Smooth muscle cell (in vitro differentiated cells): ENCODE data around the gene MSH3. TPM values are rescaled to one million over a fixed set of nuclear protein-coding genes. Genes with fewer than 3 reads are reported as not detected.
"Not testable (repeated sequence)": the region's sequence is repeated elsewhere in the genome, so short reads cannot be mapped to it uniquely, and the experiment has no call there.

Experiments
- DNase-seq: peaks from one replicate; lab custom pipeline; 2025; ENCODE audit not compliant: unreplicated experiment; lab: John Stamatoyannopoulos, UW
- H2AFZ ChIP-seq: fragments of 200-600 bp; sonication (generic); 2 replicates; pipeline ENCODE4 v1.6.0; 2016; ENCODE audit warnings: antibody characterized with exemption, low read depth, mild to moderate bottlenecking
- H3F3A ChIP-seq: fragments of 200-600 bp; sonication (generic); 2 replicates; pipeline ENCODE4 v1.6.0; 2017; ENCODE audit warnings: antibody characterized with exemption, low read depth
- H3K27ac ChIP-seq: fragments of 200-600 bp; sonication (generic); 2 replicates; pipeline ENCODE4 v1.5.1; 2016; ENCODE audit warnings: low read depth, mild to moderate bottlenecking
- H3K27me3 ChIP-seq: fragments of 200-600 bp; sonication (generic); 2 replicates; pipeline ENCODE4 v1.6.1; 2016; ENCODE audit warnings: low read depth, mild to moderate bottlenecking
- H3K36me3 ChIP-seq: fragments of 200-600 bp; sonication (generic); 2 replicates; pipeline ENCODE4 v1.5.1; 2016; ENCODE audit warnings: low read depth
- H3K4me1 ChIP-seq: fragments of 200-600 bp; sonication (generic); 2 replicates; pipeline ENCODE4 v1.5.1; 2016; ENCODE audit warnings: low read depth
- H3K4me2 ChIP-seq: fragments of 200-600 bp; sonication (generic); 2 replicates; pipeline ENCODE4 v1.6.0; 2016; ENCODE audit warnings: mild to moderate bottlenecking
- H3K4me3 ChIP-seq: fragments of 200-600 bp; sonication (generic); 2 replicates; pipeline ENCODE4 v1.5.1; 2016; ENCODE audit warnings: mild to moderate bottlenecking
- H3K79me2 ChIP-seq: fragments of 200-600 bp; sonication (generic); 2 replicates; pipeline ENCODE4 v1.6.0; 2016; ENCODE audit warnings: low read depth, mild to moderate bottlenecking
- H3K9ac ChIP-seq: fragments of 200-600 bp; sonication (generic); 2 replicates; pipeline ENCODE4 v1.6.0; 2016; ENCODE audit warnings: low read depth
- H3K9me3 ChIP-seq: fragments of 200-600 bp; sonication (generic); replicated peaks from 2 replicates; pipeline ENCODE4 v1.5.1; 2016; ENCODE audit warnings: low read depth
- H4K20me1 ChIP-seq: fragments of 200-600 bp; sonication (generic); 2 replicates; pipeline ENCODE4 v1.6.0; 2016; ENCODE audit warnings: low read depth
- WGBS: methylation state at CpG from one replicate; pipeline ENCODE4 v1.1.7; 2016; ENCODE audit warnings: low lambda C conversion rate; 5-methylcytosine and 5-hydroxymethylcytosine counted together
- polyA plus RNA-seq: library from polyadenylated mRNA; unstranded; fragments of >200 nt; fragmentation: Nextera tagmentation; extraction: Ambion mirVana; gene quantifications from 2 replicates; pipeline ENCODE4 v1.2.1, GENCODE V29; 2016
- total RNA-seq: library from RNA; depleted of rRNA; stranded (reverse); fragments of >200 nt; gene quantifications from 2 replicates; pipeline ENCODE4 v1.2.3, GENCODE V29; 2014
- TF ChIP-seq, protein P1 (sequence below): fragments of 200-600 bp; sonication (generic); IDR thresholded peaks from 2 replicates; pipeline ENCODE4 v1.5.1; 2017; ENCODE audit warnings: borderline replicate concordance, mild to moderate bottlenecking, antibody characterized with exemption; ENCODE audit not compliant: insufficient read depth, poor library complexity, severe bottlenecking

MSH3 gene
- total and polyA plus RNA-seq, 2 experiments from 2014 or later: 5.1 to 12.6 TPM

DNA sequence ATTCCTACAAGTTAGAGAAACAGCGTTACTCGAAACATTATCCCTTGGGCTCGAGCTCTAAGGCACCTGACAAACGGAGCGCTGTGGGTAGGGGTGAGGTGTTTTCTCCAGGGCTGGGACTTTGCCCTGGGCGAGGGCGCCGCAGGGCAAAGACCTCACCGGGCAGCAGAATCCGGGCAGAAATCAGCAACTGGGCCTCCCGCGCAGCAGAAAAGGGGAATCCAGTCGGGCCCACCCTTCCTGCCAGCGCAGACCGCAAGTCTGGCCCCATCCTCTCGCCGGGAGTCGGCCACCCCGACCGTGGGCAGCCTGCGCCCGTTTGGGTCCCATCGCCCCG lies 430 bp upstream of the MSH3 start:
- H3K9ac ChIP-seq: peak overlapping the region; percentile 58
- DNase-seq: no peak

DNA sequence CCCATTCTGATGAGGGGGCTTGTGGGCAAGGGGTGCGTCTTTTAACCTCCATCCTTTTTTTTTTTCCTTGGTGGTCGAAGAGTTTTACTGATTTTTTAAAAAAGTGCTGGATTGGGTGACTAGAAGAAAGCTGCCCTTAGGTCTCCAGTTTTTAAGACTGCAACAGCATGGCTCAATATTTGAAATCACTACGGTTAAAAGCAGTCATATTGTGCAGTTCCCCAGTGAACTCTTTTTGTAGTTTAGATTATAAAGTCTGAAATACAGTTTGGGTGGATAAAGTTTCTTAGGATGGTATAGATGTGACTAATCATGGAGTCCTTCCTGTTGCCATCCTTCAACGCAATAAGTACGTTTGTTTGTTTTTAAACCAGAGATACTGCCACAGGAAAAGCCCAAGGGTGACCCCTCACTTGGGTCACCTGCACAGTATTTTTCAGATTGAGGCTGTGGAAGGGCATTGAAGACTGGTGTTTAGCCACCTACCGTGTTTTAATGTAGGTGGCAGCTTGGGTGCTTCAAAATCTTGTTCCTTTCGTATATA lies 851 bp downstream of the MSH3 start:
- Histone ChIP-seq H3F3A (no peaks in the 10 kb centered on the region), H4K20me1 (peaks cover 18% of the 10 kb centered on the region), H3K4me3 (peak overlapping the region; percentile 98), H3K9ac (peak overlapping the region; percentile 61), H3K79me2 (peaks cover 8% of the 10 kb centered on the region), H3K36me3 (peaks cover 6% of the 10 kb centered on the region), H3K27ac (peak overlapping the region; percentile 68), H3K9me3 (no peaks in the 10 kb centered on the region), H3K4me1 (peaks cover 22% of the 10 kb centered on the region), H3K4me2 (peak overlapping the region; percentile 99), H3K27me3 (no peaks in the 10 kb centered on the region), H2AFZ (peak overlapping the region; percentile 94)
- no peak for DNase-seq
- TF ChIP-seq, protein P1, sequence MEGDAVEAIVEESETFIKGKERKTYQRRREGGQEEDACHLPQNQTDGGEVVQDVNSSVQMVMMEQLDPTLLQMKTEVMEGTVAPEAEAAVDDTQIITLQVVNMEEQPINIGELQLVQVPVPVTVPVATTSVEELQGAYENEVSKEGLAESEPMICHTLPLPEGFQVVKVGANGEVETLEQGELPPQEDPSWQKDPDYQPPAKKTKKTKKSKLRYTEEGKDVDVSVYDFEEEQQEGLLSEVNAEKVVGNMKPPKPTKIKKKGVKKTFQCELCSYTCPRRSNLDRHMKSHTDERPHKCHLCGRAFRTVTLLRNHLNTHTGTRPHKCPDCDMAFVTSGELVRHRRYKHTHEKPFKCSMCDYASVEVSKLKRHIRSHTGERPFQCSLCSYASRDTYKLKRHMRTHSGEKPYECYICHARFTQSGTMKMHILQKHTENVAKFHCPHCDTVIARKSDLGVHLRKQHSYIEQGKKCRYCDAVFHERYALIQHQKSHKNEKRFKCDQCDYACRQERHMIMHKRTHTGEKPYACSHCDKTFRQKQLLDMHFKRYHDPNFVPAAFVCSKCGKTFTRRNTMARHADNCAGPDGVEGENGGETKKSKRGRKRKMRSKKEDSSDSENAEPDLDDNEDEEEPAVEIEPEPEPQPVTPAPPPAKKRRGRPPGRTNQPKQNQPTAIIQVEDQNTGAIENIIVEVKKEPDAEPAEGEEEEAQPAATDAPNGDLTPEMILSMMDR: no peak
- 34% methylated on average over 7 of the region's 7 CpGs for WGBS

More for the DNA sequence above, 430 bp upstream of the MSH3 start:
- Histone ChIP-seq H3K4me2 (peak overlapping the region; percentile 99), H3K4me3 (peak overlapping the region; percentile 98), H2AFZ (no peak overlapping the region), H4K20me1 (peaks cover 18% of the 10 kb centered on the region), H3K27ac (no peak overlapping the region), H3K36me3 (no peaks in the 10 kb centered on the region), H3K79me2 (peaks cover 8% of the 10 kb centered on the region), H3F3A (no peaks in the 10 kb centered on the region), H3K9me3 (no peaks in the 10 kb centered on the region), H3K27me3 (no peaks in the 10 kb centered on the region), H3K4me1 (peaks cover 22% of the 10 kb centered on the region)
- TF ChIP-seq, protein P1: no peak
- WGBS: under 1% methylated on average over 24 of the region's 24 CpGs

DNA sequence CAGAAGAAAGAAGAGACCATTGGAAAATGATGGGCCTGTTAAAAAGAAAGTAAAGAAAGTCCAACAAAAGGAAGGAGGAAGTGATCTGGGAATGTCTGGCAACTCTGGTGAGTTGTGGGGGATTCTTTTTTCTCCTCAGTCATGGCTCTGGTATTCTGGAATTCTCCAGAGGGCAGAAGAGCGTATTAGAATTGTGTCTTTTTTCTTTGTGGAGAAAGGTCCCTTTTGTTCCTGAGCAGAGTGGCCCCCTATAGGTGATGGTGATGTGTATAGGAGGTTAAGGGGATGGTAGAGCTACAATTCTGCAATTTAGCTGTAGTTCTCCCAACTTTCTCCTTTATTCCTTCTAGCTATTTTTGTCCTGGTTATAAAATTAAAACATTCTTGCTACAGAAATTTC lies 2.0 kb downstream of the MSH3 start:
- Histone ChIP-seq H3F3A (no peaks in the 10 kb centered on the region), H3K27ac (no peak overlapping the region), H3K27me3 (no peaks in the 10 kb centered on the region), H3K36me3 (peaks cover 6% of the 10 kb centered on the region), H3K4me3 (no peak overlapping the region), H4K20me1 (peaks cover 18% of the 10 kb centered on the region), H3K4me2 (no peak overlapping the region), H3K4me1 (peaks cover 22% of the 10 kb centered on the region), H3K9ac (no peak overlapping the region), H3K9me3 (no peaks in the 10 kb centered on the region), H3K79me2 (peaks cover 8% of the 10 kb centered on the region), H2AFZ (no peak overlapping the region)
- 57% methylated on average over 1 of the region's 1 CpG for WGBS
- DNase-seq: no peak
- TF ChIP-seq, protein P1: no peak

DNA sequence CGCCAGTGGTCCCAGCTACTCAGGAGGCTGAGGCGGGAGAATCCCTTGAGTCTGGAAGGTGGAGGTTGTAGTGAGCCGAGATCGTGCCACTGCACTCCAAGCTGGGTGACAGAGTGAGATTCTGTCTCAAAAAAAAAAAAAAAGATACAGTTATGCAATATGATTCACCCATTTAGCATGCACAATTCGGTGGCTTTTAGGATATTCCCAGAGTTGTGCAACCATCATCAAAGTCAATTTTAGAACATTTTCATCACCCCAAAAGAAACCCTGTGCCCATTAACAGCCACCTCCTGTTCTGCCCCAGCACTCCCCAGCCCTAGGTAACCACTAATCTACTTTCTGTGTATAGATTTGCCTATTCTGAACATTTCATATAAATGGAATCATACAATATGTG lies 4.7 kb downstream of the MSH3 start:
- TF ChIP-seq, protein P1: no peak

DNA sequence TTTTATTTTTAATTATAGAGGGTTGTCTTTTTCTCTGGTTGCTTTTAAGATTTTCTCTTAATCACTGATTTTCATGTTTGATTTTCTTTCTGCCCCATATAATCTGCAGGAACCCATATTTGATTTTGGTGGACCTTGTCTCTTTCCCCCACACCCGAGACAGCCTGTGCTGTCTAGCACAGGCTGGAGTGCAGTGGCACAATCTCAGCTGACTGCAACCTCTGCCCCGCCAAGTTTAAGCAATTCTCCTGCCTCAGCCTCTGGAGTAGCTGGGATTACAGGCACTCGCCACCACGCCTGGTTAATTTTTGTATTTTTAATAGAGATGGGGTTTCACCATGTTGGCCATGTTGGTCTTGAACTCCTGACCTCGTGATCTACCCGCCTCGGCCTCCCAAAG lies 6.2 kb downstream of the MSH3 start:
- not testable (repeated sequence) for H3F3A ChIP-seq, H3K27ac ChIP-seq, H2AFZ ChIP-seq, H3K4me1 ChIP-seq, DNase-seq, H3K4me2 ChIP-seq, H3K9ac ChIP-seq, H4K20me1 ChIP-seq, H3K36me3 ChIP-seq, H3K4me3 ChIP-seq, H3K9me3 ChIP-seq, H3K27me3 ChIP-seq, H3K79me2 ChIP-seq
- 93% methylated on average over 7 of the region's 7 CpGs for WGBS

More for the DNA sequence above, 4.7 kb downstream of the MSH3 start:
- Histone ChIP-seq H3K4me3 (no peak overlapping the region), H3K9ac (no peak overlapping the region), H3F3A (no peaks in the 10 kb centered on the region), H4K20me1 (peaks cover 2% of the 10 kb centered on the region), H2AFZ (no peak overlapping the region), H3K4me1 (peaks cover 9% of the 10 kb centered on the region), H3K9me3 (no peaks in the 10 kb centered on the region), H3K36me3 (peaks cover 6% of the 10 kb centered on the region), H3K27ac (no peak overlapping the region), H3K27me3 (no peaks in the 10 kb centered on the region), H3K4me2 (no peak overlapping the region), H3K79me2 (peaks cover 4% of the 10 kb centered on the region)
- WGBS: 91% methylated on average over 5 of the region's 5 CpGs
- no peak for DNase-seq
